CD4-positive, alpha-beta T cell treated with Interleukin-6 for 4 hours (primary cell): ENCODE measurements around the gene RCAN3.
"Not testable (repeated sequence)": the region's sequence is repeated elsewhere in the genome, so short reads cannot be mapped to it uniquely, and the experiment has no call there.

Experiments used
- DNase-seq: peaks from one replicate; pipeline ENCODE4 v3.0.0-alpha.2; 2020; ENCODE audit warnings: mixed read lengths

The RCAN3 gene

GRCh38 chr1:24514946-24515345, 12.3 kb downstream of the RCAN3 start:
- DNase-seq = no peak

GRCh38 chr1:24515671-24516209, 13.1 kb downstream of the RCAN3 start:
- not testable (repeated sequence) for DNase-seq

GRCh38 chr1:24516506-24516905, 13.9 kb downstream of the RCAN3 start:
- DNase-seq = no peak

- no peak for DNase-seq
These were observed 15.3 kb downstream of the RCAN3 start for GRCh38 chr1:24517898-24518297.

GRCh38 chr1:24520282-24520681, 17.6 kb downstream of the RCAN3 start:
- not testable (repeated sequence) for DNase-seq

- no peak for DNase-seq
These were observed 23.0 kb downstream of the RCAN3 start for GRCh38 chr1:24525606-24526005.

GRCh38 chr1:24526045-24526444, 23.4 kb downstream of the RCAN3 start:
- no peak for DNase-seq

GRCh38 chr1:24526940-24527542, 24.4 kb downstream of the RCAN3 start:
- DNase-seq = peak; percentile 71

GRCh38 chr1:24528744-24529143, 26.1 kb downstream of the RCAN3 start:
- DNase-seq = no peak

- DNase-seq = not testable (repeated sequence)
These were observed 26.7 kb downstream of the RCAN3 start for GRCh38 chr1:24529292-24529691.

GRCh38 chr1:24535021-24535424, 32.4 kb downstream of the RCAN3 start:
- peak; percentile 78 for DNase-seq

- DNase-seq = no peak
These were observed 33.1 kb downstream of the RCAN3 start for GRCh38 chr1:24535778-24536177.

- DNase-seq = peak; percentile 70
These were observed 33.8 kb downstream of the RCAN3 start for GRCh38 chr1:24536391-24536840.

- DNase-seq = peak; percentile 37
These were observed 37.6 kb downstream of the RCAN3 start for GRCh38 chr1:24540051-24540905.

GRCh38 chr1:24540906-24541710, 38.5 kb downstream of the RCAN3 start:
- peak; percentile 55 for DNase-seq

- DNase-seq = peak; percentile 34
These were observed 39.2 kb downstream of the RCAN3 start for GRCh38 chr1:24541711-24542346.

- no peak for DNase-seq
These were observed 41.6 kb downstream of the RCAN3 start for GRCh38 chr1:24544239-24544638.

GRCh38 chr1:24545662-24546061, 43.0 kb downstream of the RCAN3 start:
- DNase-seq = no peak

- no peak for DNase-seq
These were observed 44.6 kb downstream of the RCAN3 start for GRCh38 chr1:24547195-24547594.

- no peak for DNase-seq
These were observed 45.4 kb downstream of the RCAN3 start for GRCh38 chr1:24548070-24548469.

- DNase-seq = not testable (repeated sequence)
These were observed 46.6 kb downstream of the RCAN3 start for GRCh38 chr1:24549210-24549609.

- DNase-seq = peak; percentile 8
These were observed 48.8 kb downstream of the RCAN3 start for GRCh38 chr1:24551290-24551959.
